ENCODE data around the gene TNFAIP6. TPM values are rescaled to one million over a fixed set of nuclear protein-coding genes. Genes with fewer than 3 reads are reported as not detected.

Gene TNFAIP6
- total and polyA plus RNA-seq, 2 donors from 2014 or later = 0.28 to 2.5 TPM

DNA sequence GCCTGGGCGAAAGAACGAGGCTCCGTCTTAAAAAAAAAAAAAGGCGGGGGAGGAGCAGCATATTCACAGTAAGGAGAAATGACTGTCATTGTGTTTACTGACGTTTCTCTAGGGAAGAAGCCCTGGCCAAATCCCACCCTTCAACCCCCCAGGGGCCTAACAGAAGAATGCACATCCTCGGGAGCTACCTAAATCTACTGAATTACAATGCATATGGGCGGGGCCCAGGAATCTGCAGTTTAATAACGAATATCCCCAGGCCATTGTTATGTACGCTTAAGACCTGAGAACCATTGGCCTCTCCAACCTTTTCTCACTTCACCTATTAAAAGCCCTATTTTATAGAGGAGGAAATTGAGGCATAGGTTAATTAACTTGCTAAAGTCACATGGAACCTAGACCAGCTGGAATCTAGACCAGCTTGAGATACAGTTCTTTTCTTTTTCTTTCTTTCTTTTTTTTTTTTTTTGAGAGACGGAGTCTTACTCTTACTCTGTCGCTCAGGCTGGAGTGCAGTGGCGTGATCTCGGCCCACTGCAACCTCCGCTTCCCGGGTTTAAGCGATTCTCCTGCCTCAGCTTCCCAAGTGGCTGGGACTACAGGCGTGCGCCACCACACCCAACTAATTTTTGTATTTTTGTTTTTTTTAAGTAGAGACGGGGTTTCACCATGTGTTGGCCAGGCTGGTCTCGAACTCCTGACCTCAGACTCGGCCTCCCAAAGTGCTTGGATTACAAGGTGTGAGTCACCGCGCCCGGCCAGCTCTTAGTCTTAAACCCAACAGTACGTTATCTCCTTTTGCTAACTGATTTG lies 51.6 kb downstream of the TNFAIP6 start:
- intact Hi-C loops (cut with DNase I) = no loop called here
- H3K4me3 ChIP-seq (ENCODE audit: low read length in 3 of 3) = peak overlapping the region; percentile 85 to 96 (median 95)
- peaks cover 0 to 5% (median 0%) of the 10 kb centered on the region in 3 donors for H3K4me1 ChIP-seq (ENCODE audit: control insufficient read depth in 2 of 3, insufficient read depth in 2 of 3, low read depth in 1 of 3, low read length in 3 of 3)
- H3K9me3 ChIP-seq (ENCODE audit: control insufficient read depth in 2 of 3, insufficient read depth in 1 of 3, low read length in 3 of 3) = no peaks in the 10 kb centered on the region
- no peak overlapping the region for H3K27ac ChIP-seq (ENCODE audit: low read depth in 2 of 2, low read length in 2 of 2)
- peaks cover 0 to 6% (median 2%) of the 10 kb centered on the region in 3 donors for H3K36me3 ChIP-seq (ENCODE audit: control insufficient read depth in 2 of 3, insufficient read depth in 3 of 3, low read length in 3 of 3)
- H3K27me3 ChIP-seq (ENCODE audit: control insufficient read depth, insufficient read depth, low read length) = no peaks in the 10 kb centered on the region
- H3K9ac ChIP-seq (ENCODE audit: low read length in 3 of 3) = peak overlapping the region in 1 of 3 donors; percentile 82
- TF ChIP-seq CTCF (IDR thresholded peaks at IDR 0.05; ENCODE audit: borderline replicate concordance, extremely low read depth, insufficient read depth) = no peak
- FAIRE-seq (no peak), DNase-seq (peak in 1 of 5 donors; percentile 38)

GRCh38 chr2:151409601-151410484 lies 52.5 kb downstream of the TNFAIP6 start, which contains the start of gene RIF1:
Gene RIF1, plus strand, starts transcription at chr2:151409902. Its CDS starts 522 bp downstream, at chr2:151410424.
- Histone ChIP-seq H3K9ac (ENCODE audit: low read length in 3 of 3) (peak within 1 kb of the TSS; percentile 82 to 89 (median 82)), H3K9me3 (ENCODE audit: control insufficient read depth in 2 of 3, insufficient read depth in 1 of 3, low read length in 3 of 3) (no peaks in the 10 kb centered on the region), H3K36me3 (ENCODE audit: control insufficient read depth in 2 of 3, insufficient read depth in 3 of 3, low read length in 3 of 3) (peaks cover 0 to 6% (median 5%) of the 10 kb centered on the region in 3 donors), H3K4me1 (ENCODE audit: control insufficient read depth in 2 of 3, insufficient read depth in 2 of 3, low read depth in 1 of 3, low read length in 3 of 3) (peaks cover 0 to 5% (median 0%) of the 10 kb centered on the region in 3 donors), H3K27me3 (ENCODE audit: control insufficient read depth, insufficient read depth, low read length) (no peaks in the 10 kb centered on the region), H3K4me3 (ENCODE audit: low read length in 3 of 3) (peak within 1 kb of the TSS; percentile 85 to 96 (median 95)), H3K27ac (ENCODE audit: low read depth in 2 of 2, low read length in 2 of 2) (peak within 1 kb of the TSS; percentile 98)
- peak; percentile 25 for TF ChIP-seq CTCF (IDR thresholded peaks at IDR 0.05; ENCODE audit: borderline replicate concordance, extremely low read depth, insufficient read depth)
- peak; percentile 93 to 97 (median 95) for DNase-seq
- intact Hi-C loops (cut with DNase I) = no loop called here
- FAIRE-seq = no peak

DNA sequence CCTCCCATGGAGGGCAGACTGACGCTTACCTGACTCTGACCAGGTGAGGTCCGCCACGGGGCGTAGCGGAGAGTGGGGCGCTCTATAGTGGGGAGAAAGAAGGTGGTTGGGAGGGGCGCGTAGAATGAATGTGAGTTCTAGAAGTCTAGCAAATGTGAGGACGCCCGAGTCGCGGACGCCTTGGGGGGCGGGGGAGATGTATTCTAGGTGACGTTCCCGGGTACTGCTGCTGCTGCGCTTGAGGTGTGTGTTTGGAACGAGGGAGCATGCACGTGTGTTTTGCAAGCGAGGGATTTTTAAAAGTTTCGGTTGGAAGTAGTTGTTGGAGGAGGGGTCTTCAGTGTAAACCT lies 53.1 kb downstream of the TNFAIP6 start:
- Histone ChIP-seq H3K4me1 (ENCODE audit: control insufficient read depth in 2 of 3, insufficient read depth in 2 of 3, low read depth in 1 of 3, low read length in 3 of 3) (peaks cover 0 to 5% (median 0%) of the 10 kb centered on the region in 3 donors), H3K9ac (ENCODE audit: low read length in 3 of 3) (peak overlapping the region; percentile 82 to 89 (median 82)), H3K4me3 (ENCODE audit: low read length in 3 of 3) (peak overlapping the region; percentile 85 to 96 (median 95)), H3K36me3 (ENCODE audit: control insufficient read depth in 2 of 3, insufficient read depth in 3 of 3, low read length in 3 of 3) (peaks cover 0 to 6% (median 5%) of the 10 kb centered on the region in 3 donors), H3K27ac (ENCODE audit: low read depth in 2 of 2, low read length in 2 of 2) (peak overlapping the region; percentile 98), H3K27me3 (ENCODE audit: control insufficient read depth, insufficient read depth, low read length) (no peaks in the 10 kb centered on the region), H3K9me3 (ENCODE audit: control insufficient read depth in 2 of 3, insufficient read depth in 1 of 3, low read length in 3 of 3) (no peaks in the 10 kb centered on the region)
- no peak for TF ChIP-seq CTCF (IDR thresholded peaks at IDR 0.05; ENCODE audit: borderline replicate concordance, extremely low read depth, insufficient read depth)
- peak in 3 of 5 donors; percentile 55 to 68 (median 66) for DNase-seq
- no peak for FAIRE-seq
- intact Hi-C loops (cut with DNase I) = no loop called here

Measured in kidney (tissue), 14 donors.